ENCODE results near the gene TMEM263. TPM values are rescaled to one million over a fixed set of nuclear protein-coding genes. Genes with fewer than 3 reads are reported as not detected.

Gene TMEM263
- total and polyA plus RNA-seq, 2 donors (not counting 1 experiment from before 2014, with no cell fraction given), result 97.9 to 116 TPM

DNA sequence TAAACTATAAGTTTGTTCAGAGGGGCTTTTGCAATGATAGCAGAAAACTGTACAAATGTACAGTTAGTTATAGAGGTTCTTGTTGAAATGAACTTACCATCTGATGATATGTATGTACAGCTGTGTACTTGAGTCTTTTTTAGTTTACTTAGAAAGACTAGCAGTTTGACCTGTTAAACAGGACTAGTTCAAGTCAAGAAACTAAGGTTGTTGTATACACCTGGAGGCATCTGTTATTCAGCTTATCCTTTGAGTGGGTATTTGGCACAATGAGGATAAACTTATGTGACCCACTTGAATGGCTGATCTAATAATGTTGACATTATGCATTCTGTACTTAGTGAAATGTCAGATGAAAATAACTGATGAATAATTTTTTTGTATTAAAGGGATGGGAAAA lies 17.8 kb downstream of the TMEM263 start:
- peaks cover 3% of the 10 kb centered on the region for H3K79me2 ChIP-seq (ENCODE audit: control insufficient read depth, insufficient read depth, low read length)
- H3K9ac ChIP-seq (ENCODE audit: insufficient read depth, low read length), result no peak overlapping the region
- H3K36me3 ChIP-seq (ENCODE audit: control insufficient read depth, insufficient read depth, low read length), result peaks cover 6% of the 10 kb centered on the region
- H3K4me1 ChIP-seq (ENCODE audit: control insufficient read depth, extremely low read depth, insufficient read depth, low read length), result peaks cover 10% of the 10 kb centered on the region
- peaks cover under 1% of the 10 kb centered on the region for H4K20me1 ChIP-seq (ENCODE audit: control insufficient read depth, extremely low read depth, insufficient read depth, low read length)
- no peak overlapping the region for H3K4me2 ChIP-seq (ENCODE audit: extremely low read depth, insufficient read depth, low read length)
- no peak for DNase-seq (ENCODE audit: low read depth in 2 of 2)
- no peaks in the 10 kb centered on the region for H3K9me3 ChIP-seq (ENCODE audit: control insufficient read depth, insufficient read depth, low read depth, low read length)
- no peaks in the 10 kb centered on the region for H3K27me3 ChIP-seq (ENCODE audit: control insufficient read depth, insufficient read depth, low read length)
- no peak overlapping the region for H3K27ac ChIP-seq (ENCODE audit: insufficient read depth, low read length)
- no peak overlapping the region for H3K4me3 ChIP-seq (replicated peaks in 1 of 4; ENCODE audit: control extremely low read depth in 1 of 4, insufficient read depth in 1 of 4, low read depth in 3 of 4, low read length in 4 of 4)
- TF ChIP-seq EZH2 (IDR thresholded peaks at IDR 0.05; ENCODE audit: low read length, missing control alignments), result no peak
- TF ChIP-seq, protein P1, sequence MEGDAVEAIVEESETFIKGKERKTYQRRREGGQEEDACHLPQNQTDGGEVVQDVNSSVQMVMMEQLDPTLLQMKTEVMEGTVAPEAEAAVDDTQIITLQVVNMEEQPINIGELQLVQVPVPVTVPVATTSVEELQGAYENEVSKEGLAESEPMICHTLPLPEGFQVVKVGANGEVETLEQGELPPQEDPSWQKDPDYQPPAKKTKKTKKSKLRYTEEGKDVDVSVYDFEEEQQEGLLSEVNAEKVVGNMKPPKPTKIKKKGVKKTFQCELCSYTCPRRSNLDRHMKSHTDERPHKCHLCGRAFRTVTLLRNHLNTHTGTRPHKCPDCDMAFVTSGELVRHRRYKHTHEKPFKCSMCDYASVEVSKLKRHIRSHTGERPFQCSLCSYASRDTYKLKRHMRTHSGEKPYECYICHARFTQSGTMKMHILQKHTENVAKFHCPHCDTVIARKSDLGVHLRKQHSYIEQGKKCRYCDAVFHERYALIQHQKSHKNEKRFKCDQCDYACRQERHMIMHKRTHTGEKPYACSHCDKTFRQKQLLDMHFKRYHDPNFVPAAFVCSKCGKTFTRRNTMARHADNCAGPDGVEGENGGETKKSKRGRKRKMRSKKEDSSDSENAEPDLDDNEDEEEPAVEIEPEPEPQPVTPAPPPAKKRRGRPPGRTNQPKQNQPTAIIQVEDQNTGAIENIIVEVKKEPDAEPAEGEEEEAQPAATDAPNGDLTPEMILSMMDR (conservative IDR thresholded peaks at IDR 0.05 in 1 of 2, IDR thresholded peaks at IDR 0.05 in 1 of 2; ENCODE audit: low read depth in 1 of 2, low read length in 2 of 2), result no peak
- H2AFZ ChIP-seq (ENCODE audit: low read length), result no peak overlapping the region

DNA sequence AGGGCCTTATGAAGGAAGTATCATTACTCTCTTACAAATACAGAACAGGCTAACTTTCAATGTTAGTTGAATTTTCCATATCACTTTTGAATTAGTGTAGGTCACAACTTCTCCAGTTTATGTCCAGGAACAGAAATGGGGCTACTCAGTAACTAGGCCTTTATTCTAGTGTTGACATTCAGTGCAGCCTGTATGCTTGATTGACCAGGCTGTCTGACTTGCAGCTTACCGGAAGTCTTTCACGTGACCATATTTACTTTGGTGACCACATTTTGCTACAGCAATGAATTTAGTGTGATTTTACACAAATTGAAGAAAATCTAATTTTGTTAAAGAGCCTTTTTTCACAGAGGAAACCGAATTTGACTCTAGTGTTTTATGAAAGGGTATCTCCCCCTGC lies 18.8 kb downstream of the TMEM263 start:
- Histone ChIP-seq H3K4me1 (ENCODE audit: control insufficient read depth, extremely low read depth, insufficient read depth, low read length) (peaks cover 10% of the 10 kb centered on the region), H2AFZ (ENCODE audit: low read length) (no peak overlapping the region), H4K20me1 (ENCODE audit: control insufficient read depth, extremely low read depth, insufficient read depth, low read length) (no peaks in the 10 kb centered on the region)

DNA sequence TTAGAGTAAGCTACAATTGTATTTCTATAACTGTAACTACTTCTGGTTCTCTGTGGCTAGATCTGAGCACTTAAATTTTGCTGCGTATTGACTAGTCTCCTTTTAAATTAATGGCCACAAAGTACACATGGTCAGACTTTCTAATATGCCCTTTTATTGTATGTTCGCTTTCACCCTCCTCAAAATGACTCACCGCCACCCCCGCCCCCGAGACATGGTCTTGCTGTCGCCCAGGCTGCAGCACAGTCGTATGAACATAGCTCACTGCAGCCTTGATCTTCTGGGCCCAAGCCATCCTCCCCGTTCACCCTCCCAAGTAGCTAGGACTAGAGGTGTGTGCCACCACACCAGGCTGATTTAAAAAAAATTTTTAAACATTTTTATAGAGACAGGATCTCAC lies 19.4 kb downstream of the TMEM263 start:
- no peak overlapping the region for H3K27ac ChIP-seq (ENCODE audit: insufficient read depth, low read length)
- peaks cover 6% of the 10 kb centered on the region for H3K36me3 ChIP-seq (ENCODE audit: control insufficient read depth, insufficient read depth, low read length)
- H3K79me2 ChIP-seq (ENCODE audit: control insufficient read depth, insufficient read depth, low read length), result peaks cover 3% of the 10 kb centered on the region

More for the DNA sequence above, 18.8 kb downstream of the TMEM263 start:
- Histone ChIP-seq H3K4me2 (ENCODE audit: extremely low read depth, insufficient read depth, low read length) (no peak overlapping the region), H3K9me3 (ENCODE audit: control insufficient read depth, insufficient read depth, low read depth, low read length) (no peaks in the 10 kb centered on the region), H3K9ac (ENCODE audit: insufficient read depth, low read length) (no peak overlapping the region), H3K4me3 (replicated peaks in 1 of 4; ENCODE audit: control extremely low read depth in 1 of 4, insufficient read depth in 1 of 4, low read depth in 3 of 4, low read length in 4 of 4) (no peak overlapping the region), H3K79me2 (ENCODE audit: control insufficient read depth, insufficient read depth, low read length) (peaks cover 3% of the 10 kb centered on the region), H3K27me3 (ENCODE audit: control insufficient read depth, insufficient read depth, low read length) (no peaks in the 10 kb centered on the region), H3K27ac (ENCODE audit: insufficient read depth, low read length) (no peak overlapping the region), H3K36me3 (ENCODE audit: control insufficient read depth, insufficient read depth, low read length) (peaks cover 6% of the 10 kb centered on the region)
- TF ChIP-seq, protein P1 (conservative IDR thresholded peaks at IDR 0.05 in 1 of 2, IDR thresholded peaks at IDR 0.05 in 1 of 2; ENCODE audit: low read depth in 1 of 2, low read length in 2 of 2), result no peak
- no peak for TF ChIP-seq EZH2 (IDR thresholded peaks at IDR 0.05; ENCODE audit: low read length, missing control alignments)
- DNase-seq (ENCODE audit: low read depth in 2 of 2), result no peak

More for the DNA sequence above, 19.4 kb downstream of the TMEM263 start:
- no peak overlapping the region for H2AFZ ChIP-seq (ENCODE audit: low read length)
- H3K4me1 ChIP-seq (ENCODE audit: control insufficient read depth, extremely low read depth, insufficient read depth, low read length), result peaks cover 10% of the 10 kb centered on the region
- no peak overlapping the region for H3K4me3 ChIP-seq (replicated peaks in 1 of 4; ENCODE audit: control extremely low read depth in 1 of 4, insufficient read depth in 1 of 4, low read depth in 3 of 4, low read length in 4 of 4)
- no peak for TF ChIP-seq EZH2 (IDR thresholded peaks at IDR 0.05; ENCODE audit: low read length, missing control alignments)
- TF ChIP-seq, protein P1 (conservative IDR thresholded peaks at IDR 0.05 in 1 of 2, IDR thresholded peaks at IDR 0.05 in 1 of 2; ENCODE audit: low read depth in 1 of 2, low read length in 2 of 2), result no peak
- H3K9me3 ChIP-seq (ENCODE audit: control insufficient read depth, insufficient read depth, low read depth, low read length), result no peaks in the 10 kb centered on the region
- no peaks in the 10 kb centered on the region for H3K27me3 ChIP-seq (ENCODE audit: control insufficient read depth, insufficient read depth, low read length)
- no peak overlapping the region for H3K9ac ChIP-seq (ENCODE audit: insufficient read depth, low read length)
- H4K20me1 ChIP-seq (ENCODE audit: control insufficient read depth, extremely low read depth, insufficient read depth, low read length), result no peaks in the 10 kb centered on the region
- no peak for DNase-seq (ENCODE audit: low read depth in 2 of 2)
- no peak overlapping the region for H3K4me2 ChIP-seq (ENCODE audit: extremely low read depth, insufficient read depth, low read length)
